NCI-H187 (cell line): ENCODE measurements around the gene UBE2Z.
A peak's percentile ranks its signal among the peaks of the same experiment; 100 is the strongest.
"Not testable (repeated sequence)": the region's sequence is repeated elsewhere in the genome, so short reads cannot be mapped to it uniquely, and the experiment has no call there.

ENCODE experiments used
- DNase-seq, 2 experiments: peaks; one replicate each; lab custom pipeline; 2025; lab: John Stamatoyannopoulos, UW

UBE2Z gene

GRCh38 chr17:48904428-48904827 is 3.8 kb upstream of the UBE2Z start:
- DNase-seq = no peak

- DNase-seq = no peak
Observed at GRCh38 chr17:48905987-48906515, 2.2 kb upstream of the UBE2Z start.

- DNase-seq = no peak
Observed at GRCh38 chr17:48907713-48908046, 527 bp upstream of the UBE2Z start.

- peak; percentile 19 to 67 for DNase-seq
Observed at GRCh38 chr17:48908853-48909394, 717 bp downstream of the UBE2Z start.

- DNase-seq = no peak
Observed at GRCh38 chr17:48909783-48910182, 1.6 kb downstream of the UBE2Z start.

GRCh38 chr17:48910370-48910769 is 2.2 kb downstream of the UBE2Z start:
- DNase-seq = no peak

GRCh38 chr17:48912476-48912875 is 4.3 kb downstream of the UBE2Z start:
- no peak for DNase-seq

- DNase-seq = no peak
Observed at GRCh38 chr17:48915459-48916282, 7.5 kb downstream of the UBE2Z start.

GRCh38 chr17:48925251-48925990 is 17.2 kb downstream of the UBE2Z start:
- no peak for DNase-seq

- no peak for DNase-seq
Observed at GRCh38 chr17:48925991-48926342, 17.8 kb downstream of the UBE2Z start.

GRCh38 chr17:48927978-48928745 is 20.0 kb downstream of the UBE2Z start:
- no peak for DNase-seq

- DNase-seq = no peak
Observed at GRCh38 chr17:48928876-48929811, 20.9 kb downstream of the UBE2Z start.

- no peak for DNase-seq
Observed at GRCh38 chr17:48929812-48930165, 21.6 kb downstream of the UBE2Z start.

- peak; percentile 18 to 32 for DNase-seq
Observed at GRCh38 chr17:48930435-48930873, 22.2 kb downstream of the UBE2Z start.

- no peak for DNase-seq
Observed at GRCh38 chr17:48933035-48933434, 24.8 kb downstream of the UBE2Z start.

- DNase-seq = peak; percentile 58 to 71
Observed at GRCh38 chr17:48944515-48945260, 36.5 kb downstream of the UBE2Z start, which contains the start of gene SNF8. SNF8 (minus strand) TSS chr17:48944842; CDS start chr17:48944734, 108 bp downstream.

- DNase-seq = not testable (repeated sequence)
Observed at GRCh38 chr17:48945261-48945651, 37.0 kb downstream of the UBE2Z start.

- DNase-seq = no peak
Observed at GRCh38 chr17:48951572-48951971, 43.4 kb downstream of the UBE2Z start.

- no peak for DNase-seq
Observed at GRCh38 chr17:48952904-48953303, 44.7 kb downstream of the UBE2Z start.

GRCh38 chr17:48954300-48954755 is 46.1 kb downstream of the UBE2Z start:
- no peak for DNase-seq
